Measurements from ENCODE around the gene ADIPOQ.
"Not testable (repeated sequence)": the region's sequence is repeated elsewhere in the genome, so short reads cannot be mapped to it uniquely, and the experiment has no call there.

The ADIPOQ gene

GRCh38 chr3:186842426-186843038 lies at the start of gene ADIPOQ:
ADIPOQ (plus strand) TSS chr3:186842710; CDS start chr3:186853059, 10,349 bp downstream.
- no peak within 1 kb of the TSS for H3K4me3 ChIP-seq (replicated peaks; ENCODE audit: low read depth, low read length)
- no peak for TF ChIP-seq CTCF (IDR thresholded peaks at IDR 0.05; ENCODE audit: low read length, missing control alignments)
- no peak for DNase-seq (ENCODE audit: low read depth)

GRCh38 chr3:186798239-186798874 lies 44.2 kb upstream of the ADIPOQ start:
- no peak for TF ChIP-seq CTCF (IDR thresholded peaks at IDR 0.05; ENCODE audit: low read length, missing control alignments)
- peak; percentile 45 for DNase-seq (ENCODE audit: low read depth)

DNA sequence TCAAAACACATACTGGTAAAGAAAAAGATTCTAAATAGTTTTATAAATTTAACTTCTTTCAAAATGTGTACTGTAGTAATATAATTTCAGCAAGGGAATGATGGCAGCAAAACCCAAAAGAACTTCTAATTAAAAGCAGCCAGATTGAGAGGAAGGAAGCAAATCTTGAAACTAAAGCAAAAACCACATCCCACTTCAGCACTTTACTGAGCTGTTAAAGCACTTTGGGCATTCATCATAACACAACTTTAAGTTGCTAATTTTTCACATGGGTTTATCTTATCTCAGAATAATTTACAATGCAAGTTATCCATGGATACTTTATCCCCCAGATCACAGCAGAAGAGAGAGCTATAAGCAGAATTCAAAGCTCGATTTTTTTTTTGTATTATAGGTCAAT lies 42.2 kb upstream of the ADIPOQ start:
- TF ChIP-seq CTCF (IDR thresholded peaks at IDR 0.05; ENCODE audit: low read length, missing control alignments) = no peak
- H3K4me3 ChIP-seq (replicated peaks; ENCODE audit: low read depth, low read length) = no peak overlapping the region

More at GRCh38 chr3:186798239-186798874, 44.2 kb upstream of the ADIPOQ start:
- no peak overlapping the region for H3K4me3 ChIP-seq (replicated peaks; ENCODE audit: low read depth, low read length)

GRCh38 chr3:186802701-186803100 lies 39.8 kb upstream of the ADIPOQ start:
- no peak for DNase-seq (ENCODE audit: low read depth)
- no peak for TF ChIP-seq CTCF (IDR thresholded peaks at IDR 0.05; ENCODE audit: low read length, missing control alignments)
- no peak overlapping the region for H3K4me3 ChIP-seq (replicated peaks; ENCODE audit: low read depth, low read length)

More for the DNA sequence above, 42.2 kb upstream of the ADIPOQ start:
- no peak for DNase-seq (ENCODE audit: low read depth)

- not testable (repeated sequence) for H3K4me3 ChIP-seq (replicated peaks; ENCODE audit: low read depth, low read length); DNase-seq (ENCODE audit: low read depth)
Measured at GRCh38 chr3:186803447-186803846, 39.1 kb upstream of the ADIPOQ start.

GRCh38 chr3:186806089-186807055 lies 36.1 kb upstream of the ADIPOQ start, which contains the start of gene RFC4:
RFC4 (minus strand) TSS chr3:186806482; CDS start chr3:186804713, 1,769 bp downstream.
- DNase-seq (ENCODE audit: low read depth) = peak; percentile 70
- TF ChIP-seq CTCF (IDR thresholded peaks at IDR 0.05; ENCODE audit: low read length, missing control alignments) = no peak
- peak within 1 kb of the TSS; percentile 90 for H3K4me3 ChIP-seq (replicated peaks; ENCODE audit: low read depth, low read length)

DNA sequence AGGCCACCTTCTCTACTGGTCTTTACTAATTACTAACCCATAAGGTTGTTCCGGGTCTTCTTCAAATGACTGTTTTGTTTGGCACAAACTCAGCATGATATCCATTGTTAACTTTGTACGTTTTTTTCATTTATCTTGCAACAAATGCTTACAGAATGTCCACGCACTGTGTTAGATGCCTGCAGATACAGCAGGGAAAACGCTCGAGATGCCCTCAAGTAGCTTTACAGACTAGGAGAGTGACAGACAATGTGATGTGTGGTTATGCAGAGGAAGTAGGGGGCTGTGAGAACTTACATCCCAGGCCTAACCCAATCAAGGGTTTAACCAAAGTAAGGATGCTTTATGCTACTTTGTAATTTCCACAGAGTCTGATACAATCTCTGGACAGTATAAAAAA lies 35.3 kb upstream of the ADIPOQ start:
- no peak for DNase-seq (ENCODE audit: low read depth)
- TF ChIP-seq CTCF (IDR thresholded peaks at IDR 0.05; ENCODE audit: low read length, missing control alignments) = no peak
- H3K4me3 ChIP-seq (replicated peaks; ENCODE audit: low read depth, low read length) = peak overlapping the region; percentile 90
